ENCODE data around the gene SLC25A40. TPM values are rescaled to one million over a fixed set of nuclear protein-coding genes. Genes with fewer than 3 reads are reported as not detected.

The SLC25A40 gene
- total and polyA plus RNA-seq, 7 experiments from 2014 or later = 10.7 to 50.2 (median 25.2) TPM

Other genes starting within 250 kb of the SLC25A40 start
- gene RUNDC3B, start 248.0 kb downstream of the SLC25A40 start, total RNA-seq = under 1 TPM in 3 of 5 experiments, not detected in 2; 0.11 to 0.16 (median 0.11) TPM
- 1 to 10 TPM; 1.3 TPM for gene RUNDC3B, start 248.0 kb downstream of the SLC25A40 start, polyA plus RNA-seq
- 10 to 100 TPM; 31.2 to 46.5 (median 38.4) TPM for gene DBF4, start 133 bp upstream of the SLC25A40 start, total RNA-seq
- 10 to 100 TPM; 21.2 to 27.7 TPM for gene DBF4, start 133 bp upstream of the SLC25A40 start, polyA plus RNA-seq
- gene ADAM22, start 57.9 kb upstream of the SLC25A40 start, total RNA-seq = 1 to 10 TPM; 1.1 to 7.1 (median 3.1) TPM
- gene ADAM22, start 57.9 kb upstream of the SLC25A40 start, polyA plus RNA-seq = under 1 TPM; 0.79 to 0.92 TPM